Naive thymus-derived CD4-positive, alpha-beta T cell (primary cell): ENCODE results near the gene EMC7. TPM values are rescaled to one million over a fixed set of nuclear protein-coding genes. Genes with fewer than 3 reads are reported as not detected.

ENCODE experiments used
- ATAC-seq: fragments of 150-1000 bp; cut with Tn5 transposase; 2 replicates; pipeline ENCODE4 v1.10.0; 2021; ENCODE audit warnings: mild to moderate bottlenecking, moderate library complexity
- CTCF ChIA-PET: fragments of 350-600 bp; sonication (Branson Sonifier 250); formaldehyde crosslinking; loops from one replicate; lab custom pipeline; 2021; ENCODE audit warnings: antibody characterized with exemption; lab: Charles Lee
- POLR2A ChIA-PET: fragments of 350-600 bp; sonication (Branson Sonifier 250); formaldehyde crosslinking; loops from one replicate; lab custom pipeline; 2021; ENCODE audit warnings: antibody characterized with exemption, inconsistent platforms; lab: Charles Lee
- DNase-seq, 9 donors: peaks; one replicate each; pipeline versions ENCODE4 v3.0.0 to v3.0.0-alpha.2; 2020 to 2022; ENCODE audit warnings: mixed read lengths in 1 of 9
- H3K27ac ChIP-seq: one replicate; pipeline ENCODE4 v1.7.0; 2013; ENCODE audit warnings: mild to moderate bottlenecking, low read depth, low read length, moderate library complexity
- H3K27me3 ChIP-seq, 2 donors: one replicate each; pipeline ENCODE4 v1.7.0; 2013; ENCODE audit warnings: low read length in 2 of 2, mild to moderate bottlenecking in 2 of 2, moderate library complexity in 2 of 2; ENCODE audit not compliant: control insufficient read depth in 2 of 2, insufficient read depth in 2 of 2
- H3K36me3 ChIP-seq, 3 experiments: 1 replicate in 2 of 3; 2 replicates in 1 of 3; pipeline ENCODE4 v1.7.0; 2013; ENCODE audit warnings: low read length in 3 of 3, mild to moderate bottlenecking in 3 of 3, moderate library complexity in 1 of 3; ENCODE audit not compliant: insufficient read depth in 3 of 3, control insufficient read depth in 2 of 3
- H3K4me1 ChIP-seq, 2 donors: one replicate each; pipeline ENCODE4 v1.7.0; 2013; ENCODE audit warnings: low read length in 2 of 2, mild to moderate bottlenecking in 2 of 2, moderate library complexity in 1 of 2; ENCODE audit not compliant: control insufficient read depth in 2 of 2, insufficient read depth in 2 of 2
- H3K4me3 ChIP-seq: 2 replicates; pipeline ENCODE4 v1.7.0; 2013; ENCODE audit warnings: mild to moderate bottlenecking, low read length
- H3K9me3 ChIP-seq, 3 experiments: 1 replicate in 2 of 3; 2 replicates in 1 of 3; pipeline ENCODE4 v1.7.0; 2013; ENCODE audit warnings: low read length in 3 of 3; ENCODE audit not compliant: control insufficient read depth in 2 of 3
- H3K27ac Mint-ChIP-seq, 9 donors: one replicate each; pipeline ENCODE4 v1.8.0; 2020 to 2022; ENCODE audit warnings: mixed read lengths in 9 of 9, mild to moderate bottlenecking in 8 of 9, moderate library complexity in 5 of 9, inconsistent platforms in 2 of 9
- H3K27me3 Mint-ChIP-seq, 5 donors: one replicate each; pipeline ENCODE4 v1.8.0; 2021 to 2022; ENCODE audit warnings: mixed read lengths in 5 of 5, mild to moderate bottlenecking in 1 of 5
- H3K36me3 Mint-ChIP-seq, 5 donors: one replicate each; pipeline ENCODE4 v1.8.0; 2020 to 2022; ENCODE audit warnings: mixed read lengths in 5 of 5, mild to moderate bottlenecking in 3 of 5, inconsistent platforms in 1 of 5
- H3K4me1 Mint-ChIP-seq, 7 donors: one replicate each; pipeline ENCODE4 v1.8.0; 2020 to 2022; ENCODE audit warnings: mixed read lengths in 7 of 7, mild to moderate bottlenecking in 3 of 7, inconsistent platforms in 1 of 7
- H3K4me3 Mint-ChIP-seq, 10 donors: one replicate each; pipeline ENCODE4 v1.8.0; 2020 to 2022; ENCODE audit warnings: mild to moderate bottlenecking in 10 of 10, mixed read lengths in 10 of 10, moderate library complexity in 6 of 10, inconsistent platforms in 2 of 10
- H3K9me3 Mint-ChIP-seq, 11 donors: one replicate each; pipeline ENCODE4 v1.8.0; 2020 to 2022; ENCODE audit warnings: mixed read lengths in 11 of 11, mild to moderate bottlenecking in 4 of 11, inconsistent platforms in 1 of 11, moderate library complexity in 1 of 11
- intact Hi-C, 2 donors: fragments of 100-400 bp; cut with micrococcal nuclease; formaldehyde crosslinking; loops; one replicate each; pipeline ENCODE4 v1.15.1; 2023
- polyA plus RNA-seq, 2 donors: library from polyadenylated mRNA; unstranded; fragments of 300-500 nt; fragmentation: Illumina TruSeq; gene quantifications; one replicate each; pipeline ENCODE4 v1.2.3, GENCODE V29; 2021
- total RNA-seq, 6 experiments: library from RNA in 5 of 6; stranded (reverse) in 5 of 6; gene quantifications; 1 replicate in 5 of 6; 2 replicates in 1 of 6; pipeline ENCODE4 v1.2.3 and lab custom pipeline; 2021 to 2026

The EMC7 gene
- total and polyA plus RNA-seq, 7 experiments from 2014 or later: 30.1 to 112 (median 39.5) TPM

GRCh38 chr15:34102175-34102925 is 688 bp upstream of the EMC7 start:
- ATAC-seq (no peak), DNase-seq (no peak)
- intact Hi-C loops: loop anchor here (1.0 to 5.0 kb wide), 5 partner anchors 241 to 1445 kb away; partner anchors contain the start of genes GOLGA8B (in 2 of the 2), AQR (in 1 of the 2), DPH6 (in 1 of the 2) and NOP10 (in 1 of the 2)
- peaks cover 0 to 3% (median 0%) of the 10 kb centered on the region in 5 donors for H3K27me3 Mint-ChIP-seq
- H3K4me1 Mint-ChIP-seq: peaks cover 15 to 54% (median 44%) of the 10 kb centered on the region in 7 donors
- H3K27ac Mint-ChIP-seq: peak overlapping the region; percentile 97 to 100 (median 98)
- Histone ChIP-seq H3K4me1 (peaks cover 16 to 27% of the 10 kb centered on the region in 2 donors), H3K27me3 (no peaks in the 10 kb centered on the region), H3K27ac (peak overlapping the region; percentile 89), H3K36me3 (peaks cover 0 to 5% (median 0%) of the 10 kb centered on the region in 3 experiments), H3K4me3 (peak overlapping the region; percentile 66), H3K9me3 (no peaks in the 10 kb centered on the region)
- H3K36me3 Mint-ChIP-seq: peaks cover 5 to 26% (median 13%) of the 10 kb centered on the region in 5 donors
- peak overlapping the region; percentile 91 to 100 (median 96) for H3K4me3 Mint-ChIP-seq
- ChIA-PET POLR2A (interaction anchor here (0.6 to 1.4 kb wide), 19 partner anchors 8 to 1416 kb away, joined by 3 to 23 read pairs (median 5); partner anchors contain the start of genes AVEN, EMC4, GOLGA8B and KATNBL1), CTCF (no interaction called here)
- peaks cover 0 to 38% (median 11%) of the 10 kb centered on the region in 11 donors for H3K9me3 Mint-ChIP-seq

- peaks cover 0 to 3% (median 0%) of the 10 kb centered on the region in 5 donors for H3K27me3 Mint-ChIP-seq
- ChIA-PET CTCF (interaction anchor here (0.7 kb wide), 1 partner anchor 36 kb away, joined by 3 read pairs; no protein-coding TSS in a partner anchor), POLR2A (interaction anchor here (0.6 kb wide), 1 partner anchor 11 kb away, joined by 3 read pairs; no protein-coding TSS in a partner anchor)
- H3K36me3 Mint-ChIP-seq: peaks cover 1 to 22% (median 16%) of the 10 kb centered on the region in 5 donors
- Histone ChIP-seq H3K4me3 (no peak overlapping the region), H3K36me3 (peaks cover 0 to 9% (median 4%) of the 10 kb centered on the region in 3 experiments), H3K4me1 (peaks cover 16 to 27% of the 10 kb centered on the region in 2 donors), H3K27me3 (no peaks in the 10 kb centered on the region), H3K9me3 (no peaks in the 10 kb centered on the region), H3K27ac (peak overlapping the region; percentile 96)
- no peak for DNase-seq
- peaks cover 0 to 24% (median 6%) of the 10 kb centered on the region in 11 donors for H3K9me3 Mint-ChIP-seq
- peak overlapping the region in 7 of 9 donors; percentile 26 to 75 (median 36) for H3K27ac Mint-ChIP-seq
- intact Hi-C loops: loop anchor here in 1 of 2 donors (5.0 kb wide), 2 partner anchors 867 to 1447 kb away; partner anchors contain the start of genes AQR and DPH6
- no peak for ATAC-seq
- H3K4me1 Mint-ChIP-seq: peaks cover 15 to 60% (median 48%) of the 10 kb centered on the region in 7 donors
- H3K4me3 Mint-ChIP-seq: peak overlapping the region; percentile 54 to 100 (median 69)
Observed at GRCh38 chr15:34099914-34100313, 1.7 kb downstream of the EMC7 start.

- intact Hi-C loops: no loop called here
- no peaks in the 10 kb centered on the region for H3K9me3 ChIP-seq
- ATAC-seq (no peak), DNase-seq (no peak)
- POLR2A ChIA-PET: interaction anchor here (0.6 kb wide), 1 partner anchor 281 kb away, joined by 5 read pairs; the partner anchor contains the start of gene LPCAT4
- H3K27ac Mint-ChIP-seq: peak overlapping the region in 1 of 9 donors; percentile 3
- H3K4me3 ChIP-seq: no peak overlapping the region
- H3K4me1 ChIP-seq: no peaks in the 10 kb centered on the region
- CTCF ChIA-PET: no interaction called here
- no peaks in the 10 kb centered on the region for H3K27me3 ChIP-seq
- no peaks in the 10 kb centered on the region for H3K9me3 Mint-ChIP-seq
- peaks cover 6 to 29% (median 22%) of the 10 kb centered on the region in 5 donors for H3K36me3 Mint-ChIP-seq
- H3K4me3 Mint-ChIP-seq: no peak overlapping the region
- no peak overlapping the region for H3K27ac ChIP-seq
- peaks cover 10 to 57% (median 23%) of the 10 kb centered on the region in 3 experiments for H3K36me3 ChIP-seq
- H3K27me3 Mint-ChIP-seq: no peaks in the 10 kb centered on the region
- peaks cover 0 to 3% (median under 1%) of the 10 kb centered on the region in 7 donors for H3K4me1 Mint-ChIP-seq
Observed at GRCh38 chr15:34085746-34086145, 15.9 kb downstream of the EMC7 start.

GRCh38 chr15:34084086-34084485 is 17.6 kb downstream of the EMC7 start:
- POLR2A ChIA-PET: interaction anchor here (0.7 to 1.3 kb wide), 2 partner anchors 12 to 38 kb away, joined by 3 to 5 read pairs; no protein-coding TSS in a partner anchor
- Histone ChIP-seq H3K36me3 (peaks cover 10 to 43% (median 23%) of the 10 kb centered on the region in 3 experiments), H3K9me3 (no peaks in the 10 kb centered on the region), H3K27ac (no peak overlapping the region), H3K4me1 (no peaks in the 10 kb centered on the region), H3K4me3 (no peak overlapping the region), H3K27me3 (no peaks in the 10 kb centered on the region)
- ATAC-seq (no peak), DNase-seq (no peak)
- CTCF ChIA-PET: no interaction called here
- H3K27me3 Mint-ChIP-seq: no peaks in the 10 kb centered on the region
- no peak overlapping the region for H3K4me3 Mint-ChIP-seq
- peaks cover 0 to 3% (median 0%) of the 10 kb centered on the region in 7 donors for H3K4me1 Mint-ChIP-seq
- intact Hi-C loops: no loop called here
- peak overlapping the region in 1 of 9 donors; percentile 54 for H3K27ac Mint-ChIP-seq
- peaks cover 3 to 29% (median 22%) of the 10 kb centered on the region in 5 donors for H3K36me3 Mint-ChIP-seq
- H3K9me3 Mint-ChIP-seq: no peaks in the 10 kb centered on the region

GRCh38 chr15:34079904-34080303 is 21.8 kb downstream of the EMC7 start:
- no peaks in the 10 kb centered on the region for H3K9me3 Mint-ChIP-seq
- intact Hi-C loops: no loop called here
- no peaks in the 10 kb centered on the region for H3K27me3 ChIP-seq
- no peak overlapping the region for H3K27ac Mint-ChIP-seq
- no peak overlapping the region for H3K27ac ChIP-seq
- H3K4me1 Mint-ChIP-seq: no peaks in the 10 kb centered on the region
- ChIA-PET POLR2A (interaction anchor here (0.7 kb wide), 1 partner anchor 180 kb away, joined by 3 read pairs; no protein-coding TSS in a partner anchor), CTCF (no interaction called here)
- H3K27me3 Mint-ChIP-seq: no peaks in the 10 kb centered on the region
- H3K4me3 Mint-ChIP-seq: no peak overlapping the region
- no peak for ATAC-seq
- H3K36me3 ChIP-seq: peaks cover 0 to 14% (median 5%) of the 10 kb centered on the region in 3 experiments
- DNase-seq: no peak
- no peaks in the 10 kb centered on the region for H3K9me3 ChIP-seq
- H3K4me3 ChIP-seq: no peak overlapping the region
- no peaks in the 10 kb centered on the region for H3K4me1 ChIP-seq
- peaks cover 0 to 35% (median 10%) of the 10 kb centered on the region in 5 donors for H3K36me3 Mint-ChIP-seq

- peaks cover 0 to 34% (median 5%) of the 10 kb centered on the region in 5 donors for H3K36me3 Mint-ChIP-seq
- ATAC-seq (no peak), DNase-seq (no peak)
- intact Hi-C loops: no loop called here
- Histone ChIP-seq H3K9me3 (no peaks in the 10 kb centered on the region), H3K27me3 (no peaks in the 10 kb centered on the region), H3K4me3 (no peak overlapping the region), H3K4me1 (no peaks in the 10 kb centered on the region), H3K36me3 (peaks cover 0 to 6% (median 5%) of the 10 kb centered on the region in 3 experiments), H3K27ac (no peak overlapping the region)
- POLR2A ChIA-PET: no interaction called here
- no peaks in the 10 kb centered on the region for H3K9me3 Mint-ChIP-seq
- H3K4me3 Mint-ChIP-seq: no peak overlapping the region
- no peak overlapping the region for H3K27ac Mint-ChIP-seq
- CTCF ChIA-PET: no interaction called here
- H3K4me1 Mint-ChIP-seq: no peaks in the 10 kb centered on the region
- H3K27me3 Mint-ChIP-seq: no peaks in the 10 kb centered on the region
Observed at GRCh38 chr15:34078900-34079299, 22.8 kb downstream of the EMC7 start.
